HG02840 (cell line): ENCODE data around the gene PLXNA1.

Experiments
- ATAC-seq: cut with Tn5 transposase; IDR thresholded peaks from one replicate; pipeline ENCODE4 v1.9.1; 2021; ENCODE audit warnings: mild to moderate bottlenecking, moderate library complexity, moderate number of reproducible peaks; ENCODE audit not compliant: unreplicated experiment, low FRiP score

PLXNA1 gene

GRCh38 chr3:126999383-126999782, 16.5 kb downstream of the PLXNA1 start:
- no peak for ATAC-seq

- no peak for ATAC-seq
Observed at GRCh38 chr3:127000119-127000518, 17.2 kb downstream of the PLXNA1 start.

- no peak for ATAC-seq
Observed at GRCh38 chr3:127000761-127001160, 17.8 kb downstream of the PLXNA1 start.

GRCh38 chr3:127001486-127002194, 18.7 kb downstream of the PLXNA1 start:
- ATAC-seq, result no peak

GRCh38 chr3:127002195-127003174, 19.6 kb downstream of the PLXNA1 start:
- ATAC-seq, result no peak

- ATAC-seq, result no peak
Observed at GRCh38 chr3:127003175-127003555, 20.2 kb downstream of the PLXNA1 start.

GRCh38 chr3:127003601-127004280, 20.8 kb downstream of the PLXNA1 start:
- no peak for ATAC-seq

- ATAC-seq, result no peak
Observed at GRCh38 chr3:127004641-127005397, 21.9 kb downstream of the PLXNA1 start.

GRCh38 chr3:127005864-127006500, 23.1 kb downstream of the PLXNA1 start:
- ATAC-seq, result no peak

- ATAC-seq, result no peak
Observed at GRCh38 chr3:127006781-127007436, 24.0 kb downstream of the PLXNA1 start.

- ATAC-seq, result no peak
Observed at GRCh38 chr3:127008236-127008635, 25.3 kb downstream of the PLXNA1 start.

GRCh38 chr3:127009531-127009930, 26.6 kb downstream of the PLXNA1 start:
- ATAC-seq, result no peak

GRCh38 chr3:127011270-127011992, 28.5 kb downstream of the PLXNA1 start:
- ATAC-seq, result no peak

- no peak for ATAC-seq
Observed at GRCh38 chr3:127012091-127012490, 29.2 kb downstream of the PLXNA1 start.

- ATAC-seq, result no peak
Observed at GRCh38 chr3:127013181-127013580, 30.3 kb downstream of the PLXNA1 start.

- ATAC-seq, result no peak
Observed at GRCh38 chr3:127013758-127014535, 31.0 kb downstream of the PLXNA1 start.

- no peak for ATAC-seq
Observed at GRCh38 chr3:127014536-127015281, 31.8 kb downstream of the PLXNA1 start.
